GM18873 (cell line): Measurements from ENCODE around the gene KCNA10.

Source experiments
- ATAC-seq: cut with Tn5 transposase; IDR thresholded peaks from one replicate; pipeline ENCODE4 v1.9.1; 2021; ENCODE audit warnings: mild to moderate bottlenecking, moderate library complexity, moderate number of reproducible peaks; ENCODE audit not compliant: unreplicated experiment, low FRiP score

Gene KCNA10

DNA sequence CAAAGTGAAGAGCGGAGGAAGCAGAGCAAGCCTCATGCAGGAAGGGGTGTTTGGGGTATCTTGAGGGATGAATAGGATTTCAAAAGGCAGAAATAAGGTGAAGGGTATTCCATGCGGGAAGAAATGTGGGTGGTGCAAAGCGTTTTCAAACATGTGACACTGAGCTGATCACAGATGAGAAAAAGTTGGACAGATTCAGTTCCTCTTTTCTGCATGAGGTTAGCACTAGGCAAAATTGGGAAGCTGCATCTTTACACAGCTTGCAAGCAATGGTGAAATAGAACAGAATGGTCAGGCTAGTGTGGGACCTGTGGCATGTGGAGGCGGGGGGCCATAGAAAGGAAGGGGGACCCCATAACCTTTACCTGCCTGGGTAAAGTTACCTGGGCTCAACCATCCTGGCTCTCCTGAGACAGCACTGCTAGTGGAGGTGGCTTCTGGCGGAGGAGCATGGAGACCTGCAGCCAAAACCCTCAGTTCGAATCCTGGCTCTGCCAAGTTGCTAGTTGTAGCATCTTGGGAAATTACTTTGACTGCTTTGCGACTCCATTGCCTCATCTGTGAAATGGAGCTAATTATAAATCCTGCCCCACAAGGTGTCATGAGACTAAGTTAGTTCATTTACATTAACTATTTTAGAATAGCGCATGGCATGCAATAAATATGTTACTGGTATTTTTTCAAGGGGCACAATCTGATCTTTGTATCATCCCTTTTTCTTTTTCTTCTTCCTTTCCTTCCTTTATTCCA lies 16.4 kb downstream of the KCNA10 start:
- ATAC-seq = no peak

DNA sequence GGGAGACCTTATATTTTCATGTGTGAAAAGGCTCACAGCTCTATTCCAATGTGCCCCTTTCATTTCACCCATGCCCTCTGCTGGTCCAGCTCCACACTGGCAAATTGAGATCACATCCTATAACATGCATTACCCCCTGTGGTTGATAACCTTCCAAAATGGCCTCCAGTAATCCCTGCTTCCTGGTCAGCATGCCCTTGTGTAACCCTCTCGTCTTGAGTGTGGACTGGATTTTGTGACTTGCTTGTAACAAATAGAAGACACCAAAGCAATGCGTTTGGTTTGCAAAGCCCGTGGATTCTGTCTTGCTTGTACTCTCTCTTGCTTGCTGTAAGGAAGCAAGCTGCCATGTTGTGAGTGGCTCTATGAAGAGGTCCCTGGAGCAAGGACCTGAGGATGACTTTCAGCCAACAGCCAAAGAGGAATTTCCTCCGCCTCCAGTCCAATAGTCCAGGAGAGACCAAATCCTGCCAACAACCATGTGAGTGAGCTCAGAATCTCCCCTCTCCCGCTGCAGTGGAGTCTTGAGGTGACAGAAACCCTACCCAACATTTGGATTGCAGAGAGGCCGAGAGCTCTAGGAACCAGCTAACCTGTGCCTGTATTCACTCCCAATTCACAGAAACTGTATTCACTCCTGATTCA lies 17.4 kb downstream of the KCNA10 start:
- no peak for ATAC-seq

DNA sequence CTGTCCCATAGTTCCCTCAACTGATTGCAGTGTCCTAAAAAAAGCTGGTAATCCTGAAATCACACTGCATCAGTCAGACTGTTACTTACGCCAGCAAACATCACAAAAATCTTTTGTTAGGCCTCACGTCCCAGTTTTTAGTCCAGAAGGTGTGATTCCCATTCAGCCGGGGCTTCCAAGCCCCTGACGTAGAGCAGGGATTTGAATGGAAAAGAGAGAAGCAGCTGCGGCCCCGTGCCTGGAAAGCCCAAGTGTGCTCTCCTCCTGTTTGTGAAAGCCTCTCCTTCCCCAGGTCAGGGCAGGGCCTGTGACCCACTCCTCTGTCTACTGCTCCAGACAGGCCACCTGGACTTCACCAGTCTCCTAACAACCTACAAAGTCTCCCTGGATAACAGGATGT lies 20.7 kb downstream of the KCNA10 start:
- no peak for ATAC-seq

DNA sequence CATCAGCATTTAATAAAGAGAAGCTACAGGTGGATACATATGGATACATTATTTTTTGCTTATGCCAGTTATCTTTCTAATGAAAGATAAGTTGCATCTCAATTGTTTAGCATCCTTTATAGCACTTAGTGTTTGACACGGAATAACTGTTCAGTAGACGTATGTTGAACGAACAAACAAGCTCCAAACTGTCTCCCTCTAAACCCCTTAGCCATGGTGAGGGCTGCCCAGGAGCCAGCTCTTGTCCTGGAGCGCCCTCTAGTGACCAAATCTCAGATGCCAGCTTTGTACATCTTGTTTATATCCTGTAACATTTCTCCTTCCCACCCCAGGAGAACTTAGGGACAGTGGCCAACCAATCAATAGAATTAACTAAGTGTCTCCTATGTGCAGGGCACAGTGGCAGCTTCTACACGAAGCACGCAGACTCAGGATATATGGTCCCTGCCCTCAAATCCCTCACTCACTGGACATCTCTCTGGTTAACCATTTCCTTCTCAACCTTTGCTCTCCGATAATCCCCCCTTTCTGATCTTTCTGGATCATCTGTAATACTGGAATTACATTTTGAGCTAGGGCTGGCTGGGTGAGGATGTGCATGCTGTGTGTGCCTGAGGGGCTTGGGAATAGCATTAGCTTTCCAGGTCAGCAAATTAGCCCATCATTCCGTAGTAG lies 22.9 kb downstream of the KCNA10 start:
- ATAC-seq = no peak

DNA sequence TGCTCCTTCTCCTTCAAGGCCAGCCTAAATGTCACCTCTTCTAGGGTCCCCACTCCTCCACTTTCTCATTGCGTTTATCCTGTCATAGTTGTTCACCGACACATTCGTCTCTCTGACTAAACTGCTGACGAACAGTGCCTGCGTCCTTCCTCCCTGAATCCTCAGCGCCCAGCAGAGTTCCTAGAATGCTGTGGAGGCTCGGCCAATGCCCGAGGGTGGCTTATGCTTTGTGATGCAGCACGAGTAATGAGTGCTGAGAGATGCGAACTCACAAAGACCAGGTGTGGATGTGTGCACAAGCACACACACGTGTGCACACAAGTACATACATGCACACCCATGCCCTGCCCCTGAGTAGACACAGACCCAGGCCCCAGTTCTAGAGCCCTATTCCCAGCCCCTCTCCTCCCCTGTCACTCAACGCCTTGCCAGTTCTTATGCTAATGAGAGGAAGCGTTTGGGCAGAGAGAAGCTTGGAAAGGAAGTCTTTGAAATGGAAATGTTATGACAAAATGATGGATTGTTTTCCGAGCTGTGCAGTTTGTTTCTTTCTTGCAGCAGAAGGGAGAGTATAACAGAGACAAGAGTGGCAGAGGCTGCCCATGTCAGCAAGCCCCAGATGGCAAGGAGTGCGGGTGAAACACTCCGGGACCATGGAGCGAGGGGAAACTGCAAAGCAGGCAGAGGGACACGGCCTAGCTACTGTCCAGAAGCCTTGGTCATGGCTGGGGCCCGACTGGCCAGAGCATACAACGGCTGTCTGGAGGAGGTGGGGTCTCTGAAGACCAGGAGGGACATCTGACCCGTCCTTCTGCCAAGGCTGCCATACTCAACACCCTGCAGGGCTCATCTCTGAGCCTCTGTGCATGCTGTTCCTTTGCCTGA lies 24.2 kb downstream of the KCNA10 start:
- ATAC-seq = no peak

DNA sequence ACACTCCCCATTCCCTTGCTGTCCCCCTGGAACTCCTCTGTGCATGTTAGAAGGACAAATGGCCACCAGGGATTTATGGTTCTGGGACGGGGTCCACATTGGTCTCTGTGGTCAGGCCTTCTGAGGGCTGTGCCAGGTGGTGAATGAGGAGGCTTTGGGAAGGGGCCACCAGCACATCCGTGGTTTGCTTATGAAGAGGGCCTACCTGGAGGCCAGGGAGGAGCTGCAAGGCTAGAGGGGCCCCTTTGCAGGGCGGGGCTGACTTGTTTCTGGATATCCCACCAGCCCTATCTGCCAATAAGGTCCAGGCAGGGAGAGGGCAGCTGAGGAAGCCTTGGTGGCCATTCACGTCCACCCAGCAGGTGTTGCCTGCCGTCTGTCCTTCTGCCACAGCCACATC lies 24.9 kb downstream of the KCNA10 start:
- no peak for ATAC-seq

DNA sequence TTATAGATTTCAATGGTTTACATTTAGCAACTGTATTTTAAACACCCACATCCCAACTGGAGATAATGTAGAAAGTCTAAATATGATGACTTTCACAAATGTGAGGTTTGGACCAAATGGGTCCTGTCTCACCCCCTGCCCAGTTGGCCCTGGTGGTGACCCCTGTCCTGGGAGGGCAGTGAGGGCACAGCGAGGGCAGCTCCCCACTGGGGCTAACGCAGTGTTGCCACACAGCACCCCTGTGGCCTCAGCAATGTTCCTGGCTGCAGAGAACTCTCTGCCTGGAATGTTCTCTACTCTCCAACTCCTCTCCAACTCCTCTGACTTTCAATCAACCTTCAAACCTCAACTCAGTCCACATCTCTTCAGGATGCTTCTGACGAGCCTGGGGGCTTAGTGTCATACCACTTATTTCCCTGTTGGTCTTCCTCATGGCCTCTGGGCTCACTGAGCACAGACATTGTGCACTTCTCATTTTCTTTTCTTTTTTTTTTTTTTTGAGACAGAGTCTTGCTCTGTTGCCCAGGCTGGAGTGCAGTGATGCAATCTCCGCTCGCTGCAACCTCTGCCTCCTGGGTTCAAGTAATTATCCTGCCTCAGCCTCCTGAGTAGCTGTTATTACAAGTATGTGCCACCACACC lies 25.8 kb downstream of the KCNA10 start:
- no peak for ATAC-seq

DNA sequence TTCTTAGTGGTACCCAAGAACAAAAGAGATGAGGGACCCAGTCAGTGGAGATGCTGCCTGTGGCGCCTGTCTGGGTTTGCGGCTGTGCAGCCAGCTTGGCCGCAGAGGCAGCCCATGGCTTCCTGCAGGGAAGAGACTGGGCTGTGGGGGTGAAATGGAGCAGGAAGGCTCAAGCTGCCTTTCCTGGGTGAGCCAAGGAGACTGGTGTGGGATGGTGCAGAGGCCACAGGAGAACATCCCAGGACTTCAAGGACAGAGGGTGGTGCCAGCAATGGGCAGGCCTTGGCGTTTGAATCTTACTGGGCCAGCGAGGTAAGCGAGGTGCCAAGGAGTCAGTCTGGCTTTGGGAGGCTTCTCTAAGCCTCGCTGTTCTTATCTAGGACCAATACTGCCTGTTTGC lies 26.4 kb downstream of the KCNA10 start:
- no peak for ATAC-seq

DNA sequence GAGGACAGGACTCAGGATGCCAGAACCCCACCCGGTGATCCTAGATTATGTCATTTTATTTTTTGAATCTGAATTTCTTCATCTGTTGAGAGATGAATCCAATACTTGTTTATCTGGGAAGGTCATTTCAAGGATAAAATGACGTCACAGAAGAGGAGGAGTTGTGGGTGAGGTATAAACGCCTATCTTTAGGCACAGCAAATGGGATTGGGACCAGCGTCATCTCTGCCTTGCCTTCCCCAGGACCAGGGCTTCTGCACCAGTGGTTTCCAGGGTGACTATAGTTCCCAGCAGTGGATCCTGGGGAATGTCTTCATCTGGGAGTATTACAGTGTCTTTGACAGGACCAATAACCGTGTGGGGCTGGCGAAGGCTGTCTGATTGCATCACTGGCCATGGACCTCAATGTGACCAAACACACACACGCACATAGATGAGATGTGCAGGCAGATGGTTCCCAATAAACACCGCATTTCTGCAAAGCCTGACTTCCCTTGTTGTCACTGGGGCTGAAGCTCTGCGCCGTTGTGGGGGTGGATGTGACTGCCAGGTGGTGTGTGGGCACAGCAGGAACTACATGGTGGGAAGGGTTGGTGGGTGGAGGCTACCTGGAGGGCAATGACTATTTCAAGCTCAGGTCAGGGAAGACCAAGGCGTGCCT lies 28.1 kb downstream of the KCNA10 start:
- no peak for ATAC-seq

DNA sequence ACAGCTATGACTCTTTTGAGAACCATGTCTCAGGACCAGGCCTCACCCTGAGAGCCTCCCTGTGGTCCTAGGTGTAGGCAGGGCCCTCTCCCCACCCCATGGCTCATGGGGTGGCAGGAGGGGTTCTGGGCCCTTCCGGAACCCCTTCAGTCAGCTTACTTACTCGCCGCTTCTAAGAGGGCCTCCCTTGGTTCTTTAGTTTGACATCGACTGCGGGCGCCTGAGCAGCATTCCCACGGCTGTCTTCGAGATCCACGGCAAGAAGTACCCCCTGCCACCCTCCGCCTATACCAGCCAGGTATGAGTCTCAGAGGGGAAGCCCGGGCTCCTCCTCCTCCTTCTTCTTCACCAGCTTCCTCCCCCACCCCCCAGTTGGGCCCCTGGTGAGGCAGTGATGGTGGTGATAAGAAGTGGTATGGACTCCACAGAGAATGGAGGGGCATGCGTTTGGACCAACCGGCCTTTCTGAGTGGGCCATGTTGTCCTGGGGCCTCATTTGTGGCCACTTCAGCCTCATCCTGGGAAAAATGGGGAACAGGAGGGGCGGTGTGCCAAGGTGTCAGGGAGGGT lies 28.9 kb downstream of the KCNA10 start:
- ATAC-seq = no peak

DNA sequence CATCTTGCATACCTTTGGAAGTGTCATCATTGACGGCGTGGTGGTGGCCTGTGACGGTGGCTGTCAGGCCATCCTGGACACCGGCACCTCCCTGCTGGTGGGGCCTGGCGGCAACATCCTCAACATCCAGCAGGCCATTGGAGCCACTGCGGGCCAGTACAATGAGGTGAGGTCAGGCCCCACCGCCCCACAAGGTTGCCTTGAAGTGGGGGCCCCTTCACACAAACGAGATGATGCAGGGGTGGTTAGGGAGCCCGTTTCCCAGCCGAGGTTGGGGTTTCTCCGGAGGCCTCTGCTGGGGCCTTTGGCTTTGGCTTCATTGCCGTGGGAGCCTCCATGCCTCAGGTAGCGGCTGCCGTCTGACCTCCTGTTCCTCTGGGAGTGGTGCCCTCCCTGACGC lies 29.6 kb downstream of the KCNA10 start:
- ATAC-seq = no peak

DNA sequence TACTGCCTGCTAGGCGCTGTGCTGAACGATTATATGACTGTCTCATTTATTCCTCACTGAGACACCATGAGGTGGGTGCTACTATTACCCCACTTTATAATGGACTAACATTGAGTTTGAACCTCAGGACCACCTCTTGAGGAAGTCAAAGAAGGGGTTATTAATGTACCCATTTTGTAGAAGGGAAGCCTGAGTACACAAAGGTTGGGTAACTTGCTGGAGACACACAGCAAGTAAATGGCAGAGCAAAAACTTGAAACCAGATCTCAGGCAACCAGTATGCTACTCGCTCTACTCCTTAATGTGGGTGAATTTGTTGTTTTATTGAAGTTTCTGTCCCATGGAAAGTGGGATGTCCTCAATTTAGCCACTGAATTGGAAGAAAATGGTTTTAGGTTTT lies 30.1 kb downstream of the KCNA10 start:
- no peak for ATAC-seq

DNA sequence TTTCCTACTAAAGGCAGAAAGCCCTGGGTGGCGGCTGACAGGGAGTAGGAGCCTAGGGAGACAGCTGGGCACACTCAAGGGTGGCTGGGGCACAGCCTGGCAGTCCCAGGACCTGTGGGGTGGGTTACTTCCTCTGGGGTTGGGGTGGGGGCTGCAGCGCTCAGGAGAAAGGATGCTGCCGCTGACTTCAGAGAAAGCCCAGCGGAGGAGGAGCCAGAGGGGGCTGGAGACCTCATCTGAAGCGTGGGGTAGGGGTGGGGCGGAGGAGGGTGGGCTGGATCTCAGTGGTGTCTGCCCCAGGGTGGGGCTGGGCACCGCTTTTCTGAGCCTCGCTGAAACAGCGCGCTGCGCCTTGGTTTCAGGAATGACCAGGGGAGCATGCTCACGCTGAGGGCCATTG lies 30.8 kb downstream of the KCNA10 start:
- ATAC-seq = no peak

DNA sequence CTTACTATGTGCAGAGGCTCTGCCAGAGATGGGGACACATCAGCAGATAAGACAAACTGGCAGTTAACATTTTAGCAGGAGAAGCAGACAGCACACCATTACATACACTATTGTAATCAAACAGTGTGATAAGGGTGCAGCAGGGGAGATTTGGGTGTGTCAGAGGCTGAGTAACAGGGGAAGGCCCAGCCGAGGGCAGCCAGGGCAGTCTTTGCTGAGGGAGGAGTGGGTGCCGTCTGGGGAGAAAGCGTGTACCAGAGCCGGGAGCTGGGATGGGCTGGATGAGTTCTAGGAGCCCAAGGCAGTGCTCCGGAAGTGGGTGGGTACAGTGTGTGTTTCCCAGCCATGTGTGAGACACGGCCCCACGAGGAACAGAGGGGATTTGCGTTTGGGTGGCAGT lies 31.2 kb downstream of the KCNA10 start:
- ATAC-seq = no peak

DNA sequence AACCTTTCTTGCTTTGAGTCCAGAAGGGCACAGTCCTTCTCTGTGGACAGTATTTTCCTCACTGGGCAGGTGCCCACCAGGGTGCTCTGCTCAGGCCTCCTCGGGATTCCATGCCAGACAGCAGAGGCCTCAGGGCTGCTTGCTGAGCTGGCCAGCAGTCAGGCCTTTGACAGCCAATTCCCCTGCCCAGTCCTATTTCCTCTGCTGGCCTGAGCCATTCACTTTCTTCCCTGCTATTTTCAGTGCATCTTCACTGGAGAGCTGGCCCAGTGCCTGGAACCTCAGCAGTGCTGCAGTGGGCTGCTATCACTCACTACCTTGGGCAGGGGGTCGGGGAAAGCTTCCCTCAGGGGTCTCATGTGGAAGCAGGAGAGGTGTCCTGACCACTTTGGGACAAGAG lies 33.2 kb downstream of the KCNA10 start:
- no peak for ATAC-seq

DNA sequence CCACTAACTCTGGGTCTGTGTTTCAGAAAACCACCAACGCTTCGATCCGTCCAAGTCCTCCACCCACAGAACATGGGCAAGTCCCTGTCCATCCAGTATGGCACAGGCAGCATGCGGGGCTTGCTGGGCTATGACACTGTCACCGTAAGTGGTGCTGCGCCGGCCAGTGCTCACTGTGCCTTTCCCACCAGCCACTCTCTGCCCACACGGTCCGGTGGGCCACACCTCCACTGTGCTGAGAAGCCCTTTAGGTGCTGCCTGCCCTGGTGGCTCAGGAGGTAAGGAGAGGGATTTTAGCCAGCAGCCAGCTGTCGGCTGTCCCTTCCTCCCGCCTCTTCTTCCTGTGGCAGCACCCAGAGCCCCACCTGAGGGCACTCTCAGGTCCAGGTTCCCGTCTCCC lies 34.2 kb downstream of the KCNA10 start:
- ATAC-seq = no peak

DNA sequence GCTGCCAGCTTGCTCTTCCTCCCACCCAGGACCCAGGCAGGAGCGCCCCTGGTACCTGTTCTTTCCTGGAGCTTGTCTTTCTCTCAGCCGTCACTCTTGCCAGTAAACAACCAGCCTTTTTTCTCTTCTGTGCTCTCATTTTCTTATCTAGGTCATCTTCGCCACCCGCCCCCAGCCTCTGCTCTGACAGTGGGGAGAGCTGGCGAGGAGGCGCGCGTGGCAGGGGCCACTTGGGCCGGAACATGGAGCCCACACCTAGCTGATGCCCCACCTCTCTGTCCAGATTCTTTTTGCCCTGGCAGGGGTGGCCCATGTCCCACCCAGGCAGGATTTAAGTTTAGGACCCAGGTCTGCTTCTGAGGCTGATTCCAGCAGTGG lies 35.7 kb downstream of the KCNA10 start:
- ATAC-seq = no peak

DNA sequence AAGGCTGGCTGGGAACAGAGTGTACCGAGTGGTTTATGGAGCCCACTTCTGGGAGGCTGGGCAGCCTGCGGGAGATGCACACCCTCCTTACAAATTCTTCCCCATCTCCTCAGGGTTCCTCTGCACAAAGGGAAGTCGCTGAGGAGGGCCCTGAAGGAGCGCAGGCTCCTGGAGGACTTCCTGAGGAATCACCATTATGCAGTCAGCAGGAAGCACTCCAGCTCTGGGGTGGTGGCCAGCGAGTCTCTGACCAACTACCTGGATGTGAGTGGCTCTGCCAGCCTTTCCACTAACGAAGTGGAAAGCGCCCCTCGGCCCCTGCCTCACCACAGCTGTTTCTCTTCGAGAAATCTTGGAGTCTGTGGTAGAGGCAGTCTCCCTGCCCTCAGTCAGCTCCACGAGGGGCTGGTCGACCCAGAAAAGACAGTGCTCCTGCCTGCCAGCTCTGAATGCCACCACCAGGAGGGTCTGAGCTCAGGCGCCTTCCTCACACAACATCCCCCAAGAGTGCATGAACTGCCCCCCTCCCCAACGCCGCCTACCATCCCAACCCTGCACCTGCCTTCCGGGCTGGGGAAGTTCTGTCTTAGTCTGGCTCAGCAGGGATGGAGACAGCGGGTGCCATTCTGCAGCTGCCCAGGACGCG lies 36.2 kb downstream of the KCNA10 start:
- no peak for ATAC-seq

DNA sequence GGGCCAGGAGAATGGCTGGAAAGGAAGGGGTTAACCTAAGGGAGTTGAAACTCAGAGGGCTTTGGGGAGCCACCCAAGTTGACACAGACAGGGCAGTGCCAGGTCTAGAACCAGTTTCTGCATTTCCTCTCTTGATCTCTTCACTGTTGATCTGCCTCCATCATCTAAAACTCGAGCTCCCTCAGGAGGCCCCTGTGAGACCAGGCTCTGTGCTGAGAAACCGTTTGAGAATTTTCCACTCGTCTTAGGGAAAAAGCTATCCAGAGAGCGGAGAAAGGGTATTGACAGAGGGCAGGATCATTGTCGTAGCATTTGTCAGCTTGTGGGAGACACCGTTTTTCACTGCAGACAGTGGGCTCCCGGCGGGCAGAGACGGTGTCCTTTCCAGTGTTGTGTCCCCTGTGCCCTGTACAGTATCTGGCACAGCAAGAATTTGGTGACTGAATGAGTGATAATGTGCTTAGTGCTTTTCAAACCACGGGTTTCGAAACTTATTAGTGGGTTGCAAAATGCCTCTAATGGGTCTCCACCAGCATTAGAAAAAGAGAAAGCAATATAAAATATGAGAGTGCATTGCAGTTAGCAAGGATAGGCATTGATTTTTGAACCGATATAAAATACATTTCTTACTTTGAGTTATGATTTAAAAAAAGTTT lies 36.9 kb downstream of the KCNA10 start:
- no peak for ATAC-seq
